H1 (cell line): ENCODE data around the gene AGFG2. TPM values are rescaled to one million over a fixed set of nuclear protein-coding genes. Genes with fewer than 3 reads are reported as not detected.
"Not testable (repeated sequence)": the region's sequence is repeated elsewhere in the genome, so short reads cannot be mapped to it uniquely, and the experiment has no call there.

Source experiments
- CTCF ChIA-PET: fragments of 300-600 bp; sonication (Branson Sonifier 250); formaldehyde crosslinking; loops from one replicate; lab custom pipeline; 2021; ENCODE audit not compliant: partially characterized antibody; lab: Charles Lee
- POLR2A ChIA-PET: fragments of 300-600 bp; sonication (Branson Sonifier 250); formaldehyde crosslinking; loops from one replicate; lab custom pipeline; 2021; ENCODE audit warnings: inconsistent platforms; ENCODE audit not compliant: partially characterized antibody; lab: Charles Lee
- DNase-seq, 2 experiments: peaks; one replicate each; pipeline versions ENCODE4 v3.0.0 to v3.0.0-alpha.2; 2010 to 2022; ENCODE audit warnings: low spot score in 2 of 2, low read depth in 1 of 2, mixed read lengths in 1 of 2
- FAIRE-seq: peaks from 2 replicates; lab custom pipeline; 2011; peaks lifted over from hg19 to GRCh38; lab: Jason Lieb, UNC
- H2AFZ ChIP-seq: 2 replicates; pipeline ENCODE4 v1.8.1; 2012; ENCODE audit warnings: low read length, inconsistent platforms
- H2AK5ac ChIP-seq: 2 replicates; pipeline ENCODE4 v1.6.1; 2013; ENCODE audit warnings: low read depth, low read length
- H2BK120ac ChIP-seq: replicated peaks from 2 replicates; pipeline ENCODE3; 2013; ENCODE audit warnings: low read depth, low read length, inconsistent platforms
- H2BK12ac ChIP-seq: 2 replicates; pipeline ENCODE4 v1.6.1; 2013; ENCODE audit warnings: low read depth, low read length
- H2BK15ac ChIP-seq: 2 replicates; pipeline ENCODE4 v1.6.1; 2013; ENCODE audit warnings: low read length
- H2BK20ac ChIP-seq: 2 replicates; pipeline ENCODE4 v1.6.1; 2013; ENCODE audit warnings: low read length
- H2BK5ac ChIP-seq: 2 replicates; pipeline ENCODE4 v1.6.1; 2013; ENCODE audit warnings: low read depth, low read length
- H3K14ac ChIP-seq: 2 replicates; pipeline ENCODE4 v1.6.1; 2013; ENCODE audit warnings: inconsistent platforms; ENCODE audit not compliant: insufficient read length
- H3K18ac ChIP-seq: 2 replicates; pipeline ENCODE4 v1.6.1; 2013; ENCODE audit warnings: low read length; ENCODE audit errors: extremely low read depth
- H3K23ac ChIP-seq: 2 replicates; pipeline ENCODE4 v1.6.1; 2013; ENCODE audit warnings: inconsistent platforms; ENCODE audit not compliant: insufficient read length
- H3K23me2 ChIP-seq: 2 replicates; pipeline ENCODE4 v1.6.1; 2013; ENCODE audit warnings: low read depth, low read length
- H3K27ac ChIP-seq: 2 replicates; pipeline ENCODE4 v1.6.1; 2011; ENCODE audit warnings: low read depth, low read length, inconsistent platforms
- H3K27me3 ChIP-seq, 4 experiments: replicated peaks in 1 of 4; 1 replicate in 1 of 4; 2 replicates in 3 of 4; pipeline versions ENCODE4 v1.6.1 to v1.8.1; 2011 to 2013; ENCODE audit warnings: low read length in 3 of 4, mild to moderate bottlenecking in 3 of 4, inconsistent platforms in 2 of 4, mixed read lengths in 2 of 4, moderate library complexity in 1 of 4; ENCODE audit not compliant: control insufficient read depth in 3 of 4, insufficient read depth in 3 of 4; ENCODE audit errors: extremely low read depth in 1 of 4
- H3K36me3 ChIP-seq, 4 experiments: 2 replicates each; pipeline versions ENCODE4 v1.6.1 to v1.8.1; 2011 to 2013; ENCODE audit warnings: mild to moderate bottlenecking in 4 of 4, low read length in 3 of 4, moderate library complexity in 2 of 4, control low read depth in 1 of 4, inconsistent platforms in 1 of 4; ENCODE audit not compliant: insufficient read depth in 4 of 4, control insufficient read depth in 2 of 4
- H3K4ac ChIP-seq: replicated peaks from 2 replicates; pipeline ENCODE3; 2013; ENCODE audit warnings: low read length, low read depth, mixed read lengths, inconsistent platforms; ENCODE audit not compliant: insufficient read length
- H3K4me1 ChIP-seq, 4 experiments: replicated peaks in 1 of 4; 1 replicate in 1 of 4; 2 replicates in 3 of 4; pipeline versions ENCODE4 v1.6.1 to v1.8.1; 2011 to 2013; ENCODE audit warnings: low read length in 3 of 4, inconsistent platforms in 2 of 4, mixed read lengths in 1 of 4; ENCODE audit not compliant: insufficient read depth in 4 of 4, control insufficient read depth in 3 of 4
- H3K4me2 ChIP-seq, 2 experiments: 2 replicates each; pipeline versions ENCODE4 v1.6.1 to v1.8.1; 2011 to 2013; ENCODE audit warnings: low read depth in 2 of 2, low read length in 2 of 2, control low read depth in 1 of 2, inconsistent platforms in 1 of 2, mild to moderate bottlenecking in 1 of 2; ENCODE audit not compliant: insufficient read depth in 1 of 2
- H3K4me3 ChIP-seq, 4 experiments: fragments of 200-600, 300-600 bp in 1 of 4; sonication (generic), shearing (Covaris generic), sonication (Bioruptor Twin) in 1 of 4; 2 replicates each; pipeline versions ENCODE4 v1.5.1 to v1.8.1; 2011 to 2016; ENCODE audit warnings: low read length in 4 of 4, low read depth in 3 of 4, control low read depth in 2 of 4, inconsistent platforms in 2 of 4, mild to moderate bottlenecking in 2 of 4, mixed read lengths in 1 of 4, moderate library complexity in 1 of 4; ENCODE audit not compliant: insufficient read depth in 2 of 4; ENCODE audit errors: extremely low read depth in 1 of 4
- H3K56ac ChIP-seq: replicated peaks from 2 replicates; pipeline ENCODE3; 2013; ENCODE audit warnings: low read depth, mild to moderate bottlenecking, mixed read lengths, low read length, inconsistent platforms; ENCODE audit not compliant: insufficient read length
- H3K79me1 ChIP-seq: 2 replicates; pipeline ENCODE4 v1.6.1; 2013; ENCODE audit warnings: low read depth, low read length, control low read depth
- H3K79me2 ChIP-seq, 2 experiments: 2 replicates each; pipeline versions ENCODE4 v1.6.1 to v1.8.1; 2012 to 2013; ENCODE audit warnings: low read length in 2 of 2, mild to moderate bottlenecking in 2 of 2, inconsistent platforms in 1 of 2; ENCODE audit not compliant: insufficient read depth in 2 of 2, control insufficient read depth in 1 of 2
- H3K9ac ChIP-seq, 4 experiments: replicated peaks in 1 of 4; 1 replicate in 1 of 4; 2 replicates in 3 of 4; pipeline versions ENCODE4 v1.6.1 to v1.8.1; 2011 to 2013; ENCODE audit warnings: low read depth in 3 of 4, low read length in 3 of 4, control low read depth in 2 of 4, mild to moderate bottlenecking in 2 of 4, moderate library complexity in 2 of 4, inconsistent platforms in 1 of 4; ENCODE audit errors: extremely low read depth in 1 of 4
- H3K9me3 ChIP-seq, 2 experiments: 2 replicates each; pipeline versions ENCODE4 v1.6.1 to v1.8.1; 2012 to 2013; ENCODE audit warnings: mild to moderate bottlenecking in 2 of 2, moderate library complexity in 2 of 2, control low read depth in 1 of 2, inconsistent platforms in 1 of 2, low read depth in 1 of 2, low read length in 1 of 2, mixed read lengths in 1 of 2; ENCODE audit not compliant: insufficient read depth in 2 of 2
- H4K20me1 ChIP-seq, 2 experiments: replicated peaks in 1 of 2; 2 replicates each; pipeline versions ENCODE3 to v1.8.1; 2011 to 2013; ENCODE audit warnings: inconsistent platforms in 2 of 2, low read length in 2 of 2, mild to moderate bottlenecking in 1 of 2; ENCODE audit not compliant: insufficient read depth in 2 of 2, control insufficient read depth in 1 of 2
- H4K5ac ChIP-seq: 2 replicates; pipeline ENCODE4 v1.6.1; 2013; ENCODE audit warnings: low read length, low read depth, mixed read lengths, inconsistent platforms; ENCODE audit not compliant: insufficient read length
- H4K8ac ChIP-seq: 2 replicates; pipeline ENCODE4 v1.8.0; 2013; ENCODE audit warnings: mild to moderate bottlenecking, moderate library complexity, low read length, inconsistent platforms; ENCODE audit not compliant: insufficient read depth; ENCODE audit errors: extremely low read depth
- H4K91ac ChIP-seq: replicated peaks from 2 replicates; pipeline ENCODE3; 2013; ENCODE audit warnings: low read length, mixed read lengths, inconsistent platforms; ENCODE audit not compliant: insufficient read length
- WGBS, 2 experiments: shearing (Covaris generic) in 1 of 2; methylation state at CpG; one replicate each; pipeline versions ENCODE4 v1.1.6 to v1.1.7; 2013 to 2015; ENCODE audit warnings: low lambda C conversion rate in 2 of 2, mixed read lengths in 2 of 2, inconsistent platforms in 1 of 2, low coverage in 1 of 2, missing lambda C conversion rate in 1 of 2; ENCODE audit not compliant: insufficient replicate concordance in 2 of 2, insufficient coverage in 1 of 2, insufficient read length in 1 of 2; ENCODE audit errors: extremely low coverage in 1 of 2, missing lambda C conversion rate in 1 of 2; 5-methylcytosine and 5-hydroxymethylcytosine counted together
- polyA plus RNA-seq, 7 experiments: library from polyadenylated mRNA; depleted of rRNA in 3 of 7; stranded (reverse) in 5 of 7; unstranded in 2 of 7; fragments of >200 nt in 5 of 7; fragments of 200-250 nt in 2 of 7; gene quantifications; 1 replicate in 5 of 7; 2 replicates in 1 of 7; 4 replicates in 1 of 7; pipeline versions ENCODE4 v1.2.1 to v1.2.3, GENCODE V29; 2011 to 2013; ENCODE audit warnings: missing spikeins in 2 of 7, mixed read lengths in 2 of 7
- total RNA-seq: library from RNA; stranded (reverse); fragmentation: NEBNext Ultra II Directional; extraction: Animal tissue kit (Norgen Biotek cat#: 25700); gene quantifications from 2 replicates; pipeline ENCODE4 v1.2.1, GENCODE V29; 2021

Gene AGFG2
- total and polyA plus RNA-seq, 2 of the 8 experiments (the other 6 are each of a cell fraction or from before 2014, with no cell fraction given), result 7.6 to 11.2 TPM

DNA sequence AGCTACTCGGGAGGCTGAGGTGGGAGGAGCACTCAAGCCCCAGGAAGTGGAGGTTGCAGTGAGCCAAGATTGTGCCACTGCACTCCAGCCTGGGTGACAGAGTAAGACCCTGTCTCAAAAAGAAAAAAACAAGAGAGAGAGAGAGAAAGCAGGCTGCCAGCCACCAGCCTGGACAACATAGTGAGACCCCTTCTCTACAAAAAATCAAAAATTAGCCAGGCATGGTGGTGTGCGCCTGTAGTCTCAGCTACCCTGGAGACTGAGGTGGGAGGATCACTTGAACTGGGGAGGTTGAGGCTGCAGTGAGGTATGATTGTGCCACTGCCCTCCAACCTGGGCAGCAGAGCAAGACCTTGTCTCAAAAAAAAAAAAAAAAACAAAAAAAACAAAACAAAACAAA, 2.3 kb upstream of the AGFG2 start:
- H3K4me1 ChIP-seq, H3K18ac ChIP-seq, H3K23ac ChIP-seq, FAIRE-seq, H3K4me3 ChIP-seq, H4K20me1 ChIP-seq, H2BK120ac ChIP-seq, H2BK20ac ChIP-seq, H3K36me3 ChIP-seq, H2BK5ac ChIP-seq, H3K56ac ChIP-seq, H3K23me2 ChIP-seq, H4K91ac ChIP-seq, H3K9ac ChIP-seq, H2AFZ ChIP-seq, H3K14ac ChIP-seq, DNase-seq, H2BK12ac ChIP-seq, H3K27ac ChIP-seq, H3K4me2 ChIP-seq, H3K79me1 ChIP-seq, H3K9me3 ChIP-seq, H4K8ac ChIP-seq, H4K5ac ChIP-seq, H2BK15ac ChIP-seq, H3K27me3 ChIP-seq, H2AK5ac ChIP-seq, H3K4ac ChIP-seq: not testable (repeated sequence)
- H3K79me2 ChIP-seq, result peaks cover 0 to 13% of the 10 kb centered on the region in 2 experiments; a peak in 2 of 4 replicates
- WGBS, 2 experiments, result 94% methylated on average over 2 of the region's 2 CpGs; no CpG with 5 or more reads in 1 of the 2 experiments
- ChIA-PET POLR2A (interaction anchor here (1.6 kb wide), 1 partner anchor 108 kb away, joined by 3 read pairs; the partner anchor contains the start of gene ZCWPW1), CTCF (interaction anchor here (1.2 to 26.5 kb wide), 3 partner anchors 16 to 54 kb away, joined by 4 to 341 read pairs (median 7); no protein-coding TSS in a partner anchor)
